ENCODE results near the gene MTMR2. TPM values are rescaled to one million over a fixed set of nuclear protein-coding genes. Genes with fewer than 3 reads are reported as not detected.

Gene MTMR2
- total RNA-seq, 1 donor: 53.5 TPM

GRCh38 chr11:95944623-95945022 lies 20.7 kb upstream of the MTMR2 start:
- DNase-seq (ENCODE audit: low read depth): no peak
- H3K4me3 ChIP-seq (ENCODE audit: low read depth, low read length): no peak overlapping the region
- no peak for TF ChIP-seq CTCF (IDR thresholded peaks at IDR 0.05; ENCODE audit: insufficient read depth, low read depth, low read length)

GRCh38 chr11:95943546-95943945 lies 19.6 kb upstream of the MTMR2 start:
- DNase-seq (ENCODE audit: low read depth): peak; percentile 23
- TF ChIP-seq CTCF (IDR thresholded peaks at IDR 0.05; ENCODE audit: insufficient read depth, low read depth, low read length): no peak
- H3K4me3 ChIP-seq (ENCODE audit: low read depth, low read length): no peak overlapping the region

- DNase-seq (ENCODE audit: low read depth): no peak
- TF ChIP-seq CTCF (IDR thresholded peaks at IDR 0.05; ENCODE audit: insufficient read depth, low read depth, low read length): no peak
- no peak overlapping the region for H3K4me3 ChIP-seq (ENCODE audit: low read depth, low read length)
Observed at GRCh38 chr11:95939091-95939490, 15.2 kb upstream of the MTMR2 start.

GRCh38 chr11:95937358-95937757 lies 13.5 kb upstream of the MTMR2 start:
- TF ChIP-seq CTCF (IDR thresholded peaks at IDR 0.05; ENCODE audit: insufficient read depth, low read depth, low read length): no peak
- DNase-seq (ENCODE audit: low read depth): peak; percentile 46
- no peak overlapping the region for H3K4me3 ChIP-seq (ENCODE audit: low read depth, low read length)

GRCh38 chr11:95933594-95933993 lies 9.7 kb upstream of the MTMR2 start:
- no peak for TF ChIP-seq CTCF (IDR thresholded peaks at IDR 0.05; ENCODE audit: insufficient read depth, low read depth, low read length)
- no peak overlapping the region for H3K4me3 ChIP-seq (ENCODE audit: low read depth, low read length)
- no peak for DNase-seq (ENCODE audit: low read depth)

- H3K4me3 ChIP-seq (ENCODE audit: low read depth, low read length): no peak overlapping the region
- no peak for TF ChIP-seq CTCF (IDR thresholded peaks at IDR 0.05; ENCODE audit: insufficient read depth, low read depth, low read length)
- DNase-seq (ENCODE audit: low read depth): no peak
Observed at GRCh38 chr11:95931916-95932315, 8.0 kb upstream of the MTMR2 start.

GRCh38 chr11:95930948-95931347 lies 7.0 kb upstream of the MTMR2 start:
- no peak for TF ChIP-seq CTCF (IDR thresholded peaks at IDR 0.05; ENCODE audit: insufficient read depth, low read depth, low read length)
- DNase-seq (ENCODE audit: low read depth): no peak
- no peak overlapping the region for H3K4me3 ChIP-seq (ENCODE audit: low read depth, low read length)
